COR-L47 (cell line): ENCODE results near the gene PSMB1.
"Not testable (repeated sequence)": the region's sequence is repeated elsewhere in the genome, so short reads cannot be mapped to it uniquely, and the experiment has no call there.

Experiments
- DNase-seq: peaks from one replicate; lab custom pipeline; 2025; lab: John Stamatoyannopoulos, UW

The PSMB1 gene

DNA sequence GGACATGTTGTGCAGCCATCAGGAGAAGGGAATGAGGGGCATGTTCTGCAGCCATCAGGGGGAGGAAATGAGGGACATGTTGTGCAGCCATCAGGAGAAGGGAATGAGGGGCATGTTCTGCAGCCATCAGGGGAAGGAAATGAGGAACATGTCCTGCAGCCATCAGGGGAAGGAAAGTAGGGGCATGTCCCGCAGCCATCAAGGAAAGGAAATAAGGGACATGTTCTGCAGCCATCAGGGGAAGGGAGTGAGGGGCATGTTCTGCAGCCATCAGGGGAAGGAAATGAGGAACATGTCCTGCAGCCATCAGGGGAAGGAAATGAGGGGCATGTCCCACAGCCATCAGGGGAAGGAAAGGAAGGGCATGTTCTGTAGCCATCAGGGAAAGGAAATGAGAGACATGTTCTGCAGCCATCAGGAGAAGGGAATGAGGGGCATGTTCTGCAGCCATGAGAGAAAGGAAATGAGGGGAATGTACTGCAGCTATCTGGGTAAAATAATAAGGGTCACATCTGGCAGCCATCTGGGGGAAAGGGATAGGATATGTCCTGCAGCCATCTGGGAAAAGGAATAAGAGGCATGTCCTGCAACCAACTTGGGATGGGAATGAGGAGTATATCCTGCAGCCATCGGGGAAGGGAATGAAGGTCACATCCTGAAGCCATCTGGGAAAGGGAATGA, 50.2 kb downstream of the PSMB1 start:
- not testable (repeated sequence) for DNase-seq

DNA sequence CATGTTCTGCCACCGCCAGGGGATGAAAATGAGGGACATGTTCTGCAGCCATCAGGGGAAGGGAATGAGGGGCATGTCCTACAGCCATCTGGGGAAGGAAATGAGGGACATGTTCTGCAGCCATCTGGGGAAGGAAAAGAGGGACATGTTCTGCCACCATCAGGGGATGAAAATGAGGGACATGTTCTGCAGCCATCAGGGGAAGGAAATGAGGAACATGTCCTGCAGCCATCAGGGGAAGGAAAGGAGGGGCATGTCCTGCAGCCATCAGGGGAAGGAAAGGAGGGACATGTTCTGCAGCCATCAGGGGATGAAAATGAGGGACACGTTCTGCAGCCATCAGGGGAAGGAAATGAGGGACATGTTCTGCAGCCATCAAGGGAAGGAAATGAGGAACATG, 50.8 kb downstream of the PSMB1 start:
- not testable (repeated sequence) for DNase-seq

DNA sequence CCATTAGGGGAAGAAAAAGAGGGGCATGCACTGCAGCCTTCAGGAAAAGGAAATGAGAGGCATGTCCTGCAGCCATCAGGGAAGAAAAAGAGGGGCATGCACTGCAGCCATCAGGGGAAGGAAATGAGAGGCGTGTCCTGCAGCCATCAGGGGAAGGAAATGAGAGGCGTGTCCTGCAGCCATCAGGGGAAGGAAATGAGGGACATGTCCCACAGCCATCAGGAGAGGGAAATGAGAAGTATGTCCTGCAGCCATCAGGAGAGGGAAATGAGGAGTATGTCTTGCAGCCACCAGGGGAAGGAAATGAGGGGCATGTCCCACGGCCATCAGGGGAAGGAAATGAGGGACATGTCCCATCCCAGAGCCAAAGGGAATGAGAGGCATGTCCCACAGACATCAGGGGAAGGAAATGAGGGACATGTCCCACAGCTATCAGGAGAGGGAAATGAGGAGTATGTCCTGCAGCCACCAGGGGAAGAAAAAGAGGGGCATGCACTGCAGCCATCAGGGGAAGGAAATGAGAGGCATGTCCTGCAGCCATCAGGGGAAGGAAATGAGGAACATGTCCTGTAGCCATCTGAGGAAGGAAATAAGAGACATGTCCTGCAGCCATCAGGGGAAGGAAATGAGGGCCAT, 52.0 kb downstream of the PSMB1 start:
- no peak for DNase-seq

DNA sequence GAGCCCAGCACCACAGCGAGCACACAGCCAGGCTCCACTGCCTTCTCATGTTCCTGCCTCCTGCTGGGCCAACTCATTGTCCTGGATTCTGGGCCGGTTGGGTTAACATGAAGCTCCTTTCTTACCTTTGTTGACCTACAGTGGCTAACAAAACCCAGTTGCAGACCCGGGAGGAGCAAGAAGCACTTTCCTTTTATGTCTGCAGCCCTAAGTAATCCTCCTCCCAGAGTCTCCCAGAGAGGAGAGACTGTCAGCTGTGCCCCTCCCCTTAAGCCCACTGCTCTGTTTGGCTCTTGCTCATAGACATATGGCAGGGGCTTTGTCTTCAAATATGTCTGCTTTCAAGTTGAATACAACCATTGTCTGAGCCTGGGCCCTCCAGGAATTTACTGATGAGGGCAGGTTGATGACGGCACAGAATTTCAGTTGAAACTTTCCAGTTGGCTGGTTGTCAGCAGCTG, 55.2 kb downstream of the PSMB1 start:
- no peak for DNase-seq

DNA sequence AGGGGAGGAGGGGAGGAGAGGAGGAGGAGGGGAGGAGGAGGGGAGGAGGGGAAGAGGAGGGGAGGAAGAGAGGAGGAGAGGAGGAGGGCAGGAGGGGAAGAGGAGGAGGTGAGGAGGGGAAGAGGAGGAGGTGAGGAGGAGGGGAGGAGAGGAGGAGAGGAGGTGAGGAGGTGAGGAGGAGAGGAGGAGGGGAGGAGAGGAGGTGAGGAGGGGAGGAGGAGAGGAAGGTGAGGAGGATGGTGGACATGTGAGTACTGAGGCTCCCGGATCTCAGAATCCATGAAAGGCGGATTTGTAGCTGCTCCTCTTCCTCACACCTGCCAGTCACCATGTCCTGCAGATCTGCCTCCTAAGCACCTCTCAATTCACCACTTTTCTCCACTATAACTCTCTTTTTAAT, 59.8 kb downstream of the PSMB1 start:
- DNase-seq = no peak

DNA sequence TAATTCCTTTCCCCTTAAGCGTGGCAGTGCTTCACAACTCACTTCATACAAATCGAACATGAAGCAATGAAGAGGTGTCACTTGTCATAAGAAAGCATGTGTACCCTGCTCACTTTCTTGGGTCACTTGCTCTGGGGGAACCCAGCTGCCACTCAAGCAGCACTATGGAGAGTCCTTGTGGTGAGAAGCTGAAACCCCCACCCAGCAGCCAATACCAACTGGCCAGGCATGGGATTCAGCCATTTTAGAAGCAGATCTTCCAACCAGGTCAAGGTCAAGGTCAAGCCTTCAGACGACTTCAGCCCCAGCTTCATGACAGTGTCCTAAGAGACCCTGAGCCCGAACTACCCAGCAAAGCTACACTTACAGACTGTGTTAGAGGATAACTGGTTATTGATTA, 62.8 kb downstream of the PSMB1 start:
- DNase-seq = no peak

DNA sequence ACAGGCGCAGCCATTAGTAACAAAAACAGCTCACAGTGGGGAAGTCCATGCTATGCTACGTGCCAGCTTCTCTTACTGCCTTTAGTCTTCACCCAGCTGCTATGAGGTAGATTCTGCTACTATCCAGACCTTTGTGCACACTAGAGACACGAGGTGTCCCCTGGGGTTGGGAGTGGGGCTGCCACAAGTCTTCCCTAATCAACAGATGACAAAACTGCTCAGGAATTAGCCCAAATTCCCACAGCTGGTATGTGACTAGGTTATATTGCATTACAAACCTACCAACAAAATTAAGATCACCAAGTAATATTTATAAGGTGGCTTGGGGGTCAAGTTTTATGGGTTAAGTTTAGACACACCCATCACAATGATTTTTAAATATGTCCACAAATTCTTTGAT, 63.3 kb downstream of the PSMB1 start:
- no peak for DNase-seq

DNA sequence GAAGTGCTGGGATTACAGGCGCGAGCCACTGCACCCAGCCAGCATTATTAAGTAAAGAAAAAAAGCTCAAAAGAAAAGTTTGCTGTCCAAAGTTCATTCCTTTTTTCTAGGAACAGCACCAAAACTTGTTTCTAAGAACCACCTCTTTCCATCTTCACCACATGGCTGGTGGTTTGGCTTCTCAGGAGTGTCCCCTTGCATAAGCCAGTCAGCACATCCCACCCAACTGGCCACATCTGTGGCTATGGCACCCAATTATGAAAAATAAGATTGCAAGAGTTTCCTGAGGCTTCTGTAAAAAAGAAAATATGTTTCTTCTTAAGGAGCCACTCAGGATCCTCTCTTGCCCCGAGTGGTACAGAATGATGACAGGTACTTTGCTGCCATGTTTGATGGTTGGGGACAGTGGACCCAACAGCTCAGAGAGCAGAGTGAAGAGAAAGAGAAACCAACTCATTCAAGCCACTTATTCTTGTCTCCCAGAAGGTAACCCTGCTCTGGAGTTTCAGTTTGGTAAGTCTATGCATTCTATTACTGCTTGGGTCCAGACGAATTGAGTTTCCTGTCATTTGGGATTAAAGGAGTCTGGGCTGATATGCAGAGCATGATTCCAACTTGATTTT, 65.3 kb downstream of the PSMB1 start:
- no peak for DNase-seq

DNA sequence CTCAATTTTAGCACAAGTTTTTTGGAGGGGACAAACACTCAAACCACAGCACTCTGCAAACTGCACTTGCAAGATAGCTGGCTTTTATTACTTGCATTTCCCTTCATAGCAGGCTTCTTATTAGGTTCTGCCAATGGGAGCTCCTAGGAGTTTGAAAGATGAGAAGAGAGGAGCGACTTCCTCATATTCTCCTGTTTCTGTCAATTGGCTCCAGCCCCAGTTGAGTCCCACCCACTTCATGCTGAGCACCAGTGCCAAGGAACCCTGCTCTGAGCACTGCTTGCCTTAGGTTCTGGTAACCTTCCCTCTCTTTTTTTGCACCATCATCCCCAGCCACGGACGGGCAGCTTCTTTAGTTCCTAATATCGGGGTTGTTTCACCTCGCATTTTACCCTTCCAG, 67.9 kb downstream of the PSMB1 start:
- no peak for DNase-seq
